HepG2 (cell line): Measurements from ENCODE around the gene TXNRD2. TPM values are rescaled to one million over a fixed set of nuclear protein-coding genes. Genes with fewer than 3 reads are reported as not detected.

Experiments
- ATAC-seq: fragments of 200-7000 bp; cut with Tn5 transposase; 3 replicates; pipeline ENCODE4 v1.9.1; 2020; ENCODE audit warnings: mild to moderate bottlenecking, moderate library complexity
- BruUV-seq: library from RNA; stranded (reverse); fragments of 400-500 nt; replicated peaks from 2 replicates; lab custom pipeline; 2021; lab: Mats Ljungman, UMichigan
- CTCF ChIA-PET: fragments of 300-600 bp; formaldehyde crosslinking; extraction: SDS; loops from one replicate; lab custom pipeline; 2021; ENCODE audit warnings: low total read pairs, inconsistent platforms, low intra/inter-chr PET ratio; lab: Yijun Ruan, JAX
- POLR2A ChIA-PET: fragments of 350-600 bp; sonication (Branson Sonifier 250); formaldehyde crosslinking; loops from one replicate; lab custom pipeline; 2020; ENCODE audit warnings: antibody characterized with exemption, inconsistent platforms; lab: Yijun Ruan, JAX
- DNase-seq: peaks from one replicate; pipeline ENCODE4 v3.0.0-alpha.2; 2015; ENCODE audit warnings: low spot score
- FAIRE-seq: peaks from 3 replicates; lab custom pipeline; 2011; peaks lifted over from hg19 to GRCh38; lab: Jason Lieb, UNC
- H2AFZ ChIP-seq: one replicate; pipeline ENCODE4 v1.6.1; 2011; ENCODE audit warnings: low read length, inconsistent platforms
- H3K27ac ChIP-seq: fragments of 300-600 bp; 3 replicates; pipeline ENCODE4 v1.8.0; 2011; ENCODE audit warnings: mixed run types, mild to moderate bottlenecking, mixed read lengths, low read length, inconsistent platforms; ENCODE audit not compliant: insufficient read depth; ENCODE audit errors: extremely low read length
- H3K27me3 ChIP-seq, 2 experiments: fragments of 200-600 bp in 1 of 2; 2 replicates in 1 of 2; 3 replicates in 1 of 2; pipeline versions ENCODE4 v1.6.0 to v1.8.0; 2011; ENCODE audit warnings: low read length in 2 of 2, mild to moderate bottlenecking in 2 of 2, moderate library complexity in 2 of 2, inconsistent platforms in 1 of 2; ENCODE audit not compliant: insufficient read depth in 2 of 2, control insufficient read depth in 1 of 2
- H3K36me3 ChIP-seq, 2 experiments: fragments of 200-600 bp in 1 of 2; replicated peaks in 1 of 2; 2 replicates in 1 of 2; 3 replicates in 1 of 2; pipeline versions ENCODE4 v1.5.1 to v1.8.0; 2011; ENCODE audit warnings: low read length in 2 of 2, inconsistent platforms in 1 of 2; ENCODE audit not compliant: insufficient read depth in 2 of 2, control insufficient read depth in 1 of 2
- H3K4me1 ChIP-seq: 2 replicates; pipeline ENCODE4 v1.5.1; 2012; ENCODE audit warnings: low read length, inconsistent platforms; ENCODE audit not compliant: insufficient read depth
- H3K4me2 ChIP-seq: 2 replicates; pipeline ENCODE4 v1.6.0; 2011; ENCODE audit warnings: low read depth, low read length, inconsistent platforms
- H3K4me3 ChIP-seq, 3 experiments: fragments of 200-600 bp in 1 of 3; sonication (generic), shearing (Covaris generic) in 1 of 3; replicated peaks in 1 of 3; 2 replicates each; pipeline ENCODE4 v1.5.1; 2011 to 2016; ENCODE audit warnings: low read length in 3 of 3, inconsistent platforms in 2 of 3, low read depth in 2 of 3, mild to moderate bottlenecking in 2 of 3, control low read depth in 1 of 3, mixed read lengths in 1 of 3; ENCODE audit not compliant: insufficient read depth in 1 of 3
- H3K79me2 ChIP-seq: one replicate; pipeline ENCODE4 v1.6.1; 2011; ENCODE audit warnings: low read length, inconsistent platforms; ENCODE audit not compliant: insufficient read depth
- H3K9ac ChIP-seq: 2 replicates; pipeline ENCODE4 v1.6.0; 2011; ENCODE audit warnings: mild to moderate bottlenecking, low read depth, low read length, inconsistent platforms; ENCODE audit not compliant: insufficient read depth
- H3K9me3 ChIP-seq: 2 replicates; pipeline ENCODE4 v1.5.1; 2012; ENCODE audit warnings: mild to moderate bottlenecking, low read length
- H4K20me1 ChIP-seq: 2 replicates; pipeline ENCODE4 v1.6.0; 2011; ENCODE audit warnings: inconsistent platforms, mild to moderate bottlenecking, low read length, moderate library complexity; ENCODE audit not compliant: insufficient read depth
- ADNP ChIP-seq: sonication (generic); formaldehyde crosslinking; IDR thresholded peaks from 2 replicates; pipeline ENCODE4 v1.4.0; 2020; ENCODE audit warnings: missing genetic modification reagents
- CC2D1A ChIP-seq: sonication (generic); formaldehyde crosslinking; IDR thresholded peaks from 2 replicates; pipeline ENCODE4 v1.8.1; 2023; ENCODE audit warnings: mild to moderate bottlenecking, missing genetic modification reagents
- IRF2 ChIP-seq: IDR thresholded peaks from 2 replicates; pipeline ENCODE4 v1.6.1; 2018; ENCODE audit warnings: missing genetic modification reagents, missing compliant biosample characterization
- MBNL3 ChIP-seq: fragments of 250-450 bp; sonication (Bioruptor Pico); conservative IDR thresholded peaks from 2 replicates; pipeline ENCODE4 v1.8.0; 2022; ENCODE audit warnings: mild to moderate bottlenecking, inconsistent platforms
- MTA1 ChIP-seq: sonication (generic); formaldehyde crosslinking; IDR thresholded peaks from 2 replicates; pipeline ENCODE4 v1.4.0; 2020; ENCODE audit warnings: missing genetic modification reagents, mild to moderate bottlenecking, borderline replicate concordance
- MTA3 ChIP-seq: sonication (generic); formaldehyde crosslinking; IDR thresholded peaks from 2 replicates; pipeline ENCODE4 v1.4.0; 2020; ENCODE audit warnings: missing genetic modification reagents
- MTERF4 ChIP-seq: sonication (generic); formaldehyde crosslinking; IDR thresholded peaks from 2 replicates; pipeline ENCODE4 v1.8.0; 2023; ENCODE audit warnings: mild to moderate bottlenecking, missing genetic modification reagents
- NFYB ChIP-seq: sonication (generic); formaldehyde crosslinking; IDR thresholded peaks from 2 replicates; pipeline ENCODE4 v1.4.0; 2020; ENCODE audit warnings: missing genetic modification reagents
- NKX3-1 ChIP-seq: sonication (generic); formaldehyde crosslinking; IDR thresholded peaks from 2 replicates; pipeline ENCODE4 v1.5.0; 2020; ENCODE audit warnings: missing genetic modification reagents
- NR0B2 ChIP-seq: sonication (generic); formaldehyde crosslinking; IDR thresholded peaks from 2 replicates; pipeline ENCODE4 v1.4.0; 2020; ENCODE audit warnings: mild to moderate bottlenecking, missing genetic modification reagents
- RFX1 ChIP-seq: fragments of 450-650 bp; IDR thresholded peaks from 2 replicates; pipeline ENCODE4 v1.6.1; 2017
- RFX5 ChIP-seq: IDR thresholded peaks from 2 replicates; pipeline ENCODE4 v1.6.1; 2011; ENCODE audit warnings: low read depth, low read length, improper control_type of control experiment
- RXRB ChIP-seq: IDR thresholded peaks from 2 replicates; pipeline ENCODE4 v1.6.1; 2016; ENCODE audit warnings: borderline replicate concordance, missing genetic modification reagents, missing compliant biosample characterization
- SALL2 ChIP-seq: sonication (generic); formaldehyde crosslinking; IDR thresholded peaks from 2 replicates; pipeline ENCODE4 v1.8.1; 2023; ENCODE audit warnings: mild to moderate bottlenecking, missing genetic modification reagents, inconsistent platforms
- SNAI1 ChIP-seq: sonication (generic); formaldehyde crosslinking; IDR thresholded peaks from 2 replicates; pipeline ENCODE4 v1.5.0; 2020; ENCODE audit warnings: mild to moderate bottlenecking, missing genetic modification reagents, borderline replicate concordance
- THRA ChIP-seq: sonication (generic); formaldehyde crosslinking; IDR thresholded peaks from 2 replicates; pipeline ENCODE4 v1.4.0; 2020; ENCODE audit warnings: missing genetic modification reagents, borderline replicate concordance
- ZFP90 ChIP-seq: sonication (generic); formaldehyde crosslinking; IDR thresholded peaks from 2 replicates; pipeline ENCODE4 v1.8.0; 2022; ENCODE audit warnings: missing genetic modification reagents, mild to moderate bottlenecking, inconsistent platforms, borderline replicate concordance
- ZMYM3 ChIP-seq: sonication (generic); formaldehyde crosslinking; IDR thresholded peaks from 2 replicates; pipeline ENCODE4 v1.5.1; 2020; ENCODE audit warnings: mild to moderate bottlenecking, missing genetic modification reagents
- ZNF256 ChIP-seq: sonication (generic); formaldehyde crosslinking; conservative IDR thresholded peaks from 2 replicates; pipeline ENCODE4 v1.4.0; 2020; ENCODE audit warnings: missing genetic modification reagents
- ZNF563 ChIP-seq: sonication (generic); formaldehyde crosslinking; IDR thresholded peaks from 2 replicates; pipeline ENCODE4 v1.8.0; 2022; ENCODE audit warnings: mild to moderate bottlenecking, moderate library complexity, missing genetic modification reagents
- ZNF768 ChIP-seq: sonication (generic); formaldehyde crosslinking; IDR thresholded peaks from 2 replicates; pipeline ENCODE4 v1.4.0; 2020; ENCODE audit warnings: missing genetic modification reagents
- WGBS: methylation state at CpG from one replicate; pipeline ENCODE4 v1.1.6; 2017; ENCODE audit warnings: low lambda C conversion rate; 5-methylcytosine and 5-hydroxymethylcytosine counted together
- in situ Hi-C: cut with HindIII; loops from 2 replicates; pipeline ENCODE4 v1.10.0; 2017; ENCODE audit warnings: low pct_unique_long_range_greater_than_20kb; ENCODE audit not compliant: extremely low pct_ligation_motif_present
- intact Hi-C: fragments of 100-400 bp; cut with micrococcal nuclease; formaldehyde crosslinking; loops from one replicate; pipeline ENCODE4 v1.10.0; 2022; ENCODE audit not compliant: unreplicated experiment
- polyA plus RNA-seq, 8 experiments: library from polyadenylated mRNA; depleted of rRNA in 3 of 8; stranded (reverse) in 7 of 8; unstranded in 1 of 8; fragments of >200 nt; fragmentation: Illumina TruSeq in 4 of 8; extraction: Trizol in 4 of 8; gene quantifications; 2 replicates each; pipeline versions ENCODE4 v1.2.1 to v1.2.3, GENCODE V29; 2011 to 2016; ENCODE audit warnings: low read depth in 4 of 8, missing spikeins in 1 of 8, mixed read lengths in 1 of 8; ENCODE audit not compliant: insufficient read depth in 1 of 8
- total RNA-seq, 5 experiments: library from RNA; depleted of rRNA; stranded (reverse); fragments of >200 nt; fragmentation: Illumina TruSeq; extraction: Trizol; gene quantifications; 2 replicates each; pipeline ENCODE4 v1.2.3, GENCODE V29; 2016; ENCODE audit warnings: low read depth in 1 of 5
- TF ChIP-seq, protein P1 (sequence below): IDR thresholded peaks from 2 replicates; pipeline ENCODE4 v1.6.1; 2016; ENCODE audit warnings: missing genetic modification reagents, missing compliant biosample characterization

Gene TXNRD2
- total and polyA plus RNA-seq, 2 of the 13 experiments (the other 11 are each of a cell fraction or from before 2014, with no cell fraction given) = 17.5 to 18.6 TPM

DNA sequence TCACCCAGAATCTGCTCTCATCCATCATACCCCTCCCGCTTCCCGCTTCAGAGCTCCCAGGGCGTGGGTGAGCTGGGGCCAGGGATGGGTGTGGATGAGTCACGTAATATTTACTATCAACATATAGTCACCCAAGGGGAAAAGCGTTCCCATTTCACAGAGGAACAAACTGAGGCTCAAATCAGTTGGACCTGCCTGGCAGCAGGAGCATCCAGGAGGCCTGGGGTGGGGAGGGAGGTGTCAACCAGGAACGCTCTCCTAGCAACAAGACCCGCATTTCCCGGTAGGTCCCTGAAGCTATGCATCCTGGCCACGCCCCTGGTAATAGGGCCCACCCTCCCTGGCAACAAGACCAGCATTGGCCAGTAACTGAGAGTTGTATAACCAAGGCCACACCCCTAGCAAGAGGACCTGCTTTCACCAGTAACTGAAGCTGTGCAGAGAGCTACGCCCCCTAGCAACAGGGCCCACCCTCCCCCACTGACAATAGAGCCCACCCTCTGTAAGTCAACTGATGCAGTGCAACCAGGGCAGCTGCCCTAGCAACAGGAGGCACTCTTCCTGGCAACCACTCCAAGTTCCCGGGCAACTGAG lies 32.7 kb upstream of the TXNRD2 start:
- WGBS = 93% methylated on average over 8 of the region's 11 CpGs
- TF ChIP-seq MBNL3 (CRISPR knock-in tag) (no peak), MTERF4 (no peak), RFX1 (peak; percentile 32), ZNF256 (CRISPR knock-in tag) (no peak), ZNF768 (CRISPR knock-in tag) (no peak), SNAI1 (no peak), NR0B2 (no peak), ADNP (peak; percentile 69; the same call in 1 of the 2 replicates), NFYB (peak; percentile 15; the same call in 1 of the 2 replicates), NKX3-1 (CRISPR knock-in tag) (no peak), THRA (CRISPR knock-in tag) (no peak), MTA1 (CRISPR knock-in tag) (0 out of 2 replicates have a peak, but pooled peaks have one; percentile 11), IRF2 (no peak), ZFP90 (no peak), RFX5 (peak; percentile 66; the same call in 1 of the 2 replicates), RXRB (CRISPR knock-in tag) (no peak), SALL2 (CRISPR knock-in tag) (no peak), ZNF563 (CRISPR knock-in tag) (no peak), MTA3 (CRISPR knock-in tag) (no peak), ZMYM3 (CRISPR knock-in tag) (peak; percentile 89), CC2D1A (CRISPR knock-in tag) (no peak)
- TF ChIP-seq, protein P1, sequence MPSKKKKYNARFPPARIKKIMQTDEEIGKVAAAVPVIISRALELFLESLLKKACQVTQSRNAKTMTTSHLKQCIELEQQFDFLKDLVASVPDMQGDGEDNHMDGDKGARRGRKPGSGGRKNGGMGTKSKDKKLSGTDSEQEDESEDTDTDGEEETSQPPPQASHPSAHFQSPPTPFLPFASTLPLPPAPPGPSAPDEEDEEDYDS (CRISPR knock-in tag) = no peak

More for the DNA sequence above, 32.7 kb upstream of the TXNRD2 start:
- Histone ChIP-seq H3K4me1 (peaks cover 37% of the 10 kb centered on the region), H3K9me3 (no peaks in the 10 kb centered on the region), H3K36me3 (peaks cover 4 to 8% of the 10 kb centered on the region in 2 experiments; a peak in 2 of 5 replicates), H3K79me2 (no peaks in the 10 kb centered on the region), H3K27ac (no peak overlapping the region), H3K4me2 (no peak overlapping the region), H4K20me1 (no peaks in the 10 kb centered on the region), H3K27me3 (no peaks in the 10 kb centered on the region), H3K9ac (no peak overlapping the region), H3K4me3 (no peak overlapping the region), H2AFZ (no peak overlapping the region)
- ChIA-PET CTCF (no interaction called here), POLR2A (interaction anchor here (1.5 kb wide), 1 partner anchor 12 kb away, joined by 5 read pairs; no protein-coding TSS in a partner anchor)
- no TSS peak for BruUV-seq
- intact Hi-C loops = no loop called here
- in situ Hi-C loops = loop anchor here (5.0 kb wide), 1 partner anchor 38 kb away; no protein-coding TSS in a partner anchor
- peak; percentile 8 for FAIRE-seq
- peak; percentile 75 for DNase-seq
- peak; percentile 14 for ATAC-seq
